Astrocyte (in vitro differentiated cells and primary cell): ENCODE measurements around the gene CIB2.

Experiments used
- EZH2 ChIP-seq: IDR thresholded peaks from 2 replicates; pipeline ENCODE4 v1.6.1; 2012; ENCODE audit warnings: mild to moderate bottlenecking, low read length, inconsistent platforms; ENCODE audit not compliant: insufficient read depth
- TF ChIP-seq, protein P1 (sequence below): IDR thresholded peaks from 2 replicates; pipeline ENCODE4 v1.5.1; 2011; ENCODE audit warnings: low read depth, mild to moderate bottlenecking, inconsistent platforms, low read length, moderate library complexity; ENCODE audit not compliant: insufficient read depth

DNA sequence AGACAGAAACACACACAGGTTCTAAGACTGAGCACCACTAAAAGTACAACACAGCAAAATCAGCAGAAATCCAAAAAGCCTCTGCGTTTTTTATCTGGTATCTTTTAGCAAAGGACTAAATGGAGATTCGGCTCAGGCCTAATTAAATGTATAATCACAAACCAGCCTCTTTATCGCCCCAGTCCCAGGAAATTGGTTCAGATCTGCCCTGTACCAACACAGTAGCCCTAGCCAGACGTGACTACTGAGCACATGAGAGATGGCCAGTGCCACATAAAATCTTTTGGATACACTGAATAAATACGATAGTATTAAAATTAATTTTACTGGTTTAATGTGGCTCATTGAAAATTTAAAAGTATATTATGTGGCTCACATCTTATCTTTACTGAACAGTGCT lies 73.4 kb downstream of the CIB2 start:
- TF ChIP-seq, protein P1, sequence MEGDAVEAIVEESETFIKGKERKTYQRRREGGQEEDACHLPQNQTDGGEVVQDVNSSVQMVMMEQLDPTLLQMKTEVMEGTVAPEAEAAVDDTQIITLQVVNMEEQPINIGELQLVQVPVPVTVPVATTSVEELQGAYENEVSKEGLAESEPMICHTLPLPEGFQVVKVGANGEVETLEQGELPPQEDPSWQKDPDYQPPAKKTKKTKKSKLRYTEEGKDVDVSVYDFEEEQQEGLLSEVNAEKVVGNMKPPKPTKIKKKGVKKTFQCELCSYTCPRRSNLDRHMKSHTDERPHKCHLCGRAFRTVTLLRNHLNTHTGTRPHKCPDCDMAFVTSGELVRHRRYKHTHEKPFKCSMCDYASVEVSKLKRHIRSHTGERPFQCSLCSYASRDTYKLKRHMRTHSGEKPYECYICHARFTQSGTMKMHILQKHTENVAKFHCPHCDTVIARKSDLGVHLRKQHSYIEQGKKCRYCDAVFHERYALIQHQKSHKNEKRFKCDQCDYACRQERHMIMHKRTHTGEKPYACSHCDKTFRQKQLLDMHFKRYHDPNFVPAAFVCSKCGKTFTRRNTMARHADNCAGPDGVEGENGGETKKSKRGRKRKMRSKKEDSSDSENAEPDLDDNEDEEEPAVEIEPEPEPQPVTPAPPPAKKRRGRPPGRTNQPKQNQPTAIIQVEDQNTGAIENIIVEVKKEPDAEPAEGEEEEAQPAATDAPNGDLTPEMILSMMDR, result no peak
- no peak for TF ChIP-seq EZH2
